Inflammatory macrophage (primary cell): ENCODE measurements around the gene RAD18.

ENCODE experiments used
- DNase-seq, 2 donors: peaks; one replicate each; pipeline ENCODE4 v3.0.0-alpha.2; 2020 to 2022

RAD18 gene

DNA sequence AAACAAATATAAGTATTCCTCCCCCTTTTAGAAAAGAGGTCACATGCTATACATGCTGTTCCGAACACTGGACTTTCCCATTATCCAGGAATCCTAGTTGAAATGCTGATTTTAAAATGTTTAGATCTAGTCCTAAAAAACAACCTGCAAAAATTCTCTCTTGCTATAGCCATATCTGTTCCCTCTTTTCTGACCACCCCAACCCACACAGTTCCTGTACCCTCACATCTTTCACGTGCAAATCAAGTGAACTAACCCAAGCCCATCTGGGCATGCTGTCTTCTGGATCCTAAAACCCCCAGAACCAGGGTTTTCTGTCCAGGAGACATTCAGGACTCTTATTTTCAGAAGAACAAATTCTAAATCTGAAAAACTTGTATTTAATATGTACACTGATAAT, 67.4 kb downstream of the RAD18 start:
- no peak for DNase-seq

DNA sequence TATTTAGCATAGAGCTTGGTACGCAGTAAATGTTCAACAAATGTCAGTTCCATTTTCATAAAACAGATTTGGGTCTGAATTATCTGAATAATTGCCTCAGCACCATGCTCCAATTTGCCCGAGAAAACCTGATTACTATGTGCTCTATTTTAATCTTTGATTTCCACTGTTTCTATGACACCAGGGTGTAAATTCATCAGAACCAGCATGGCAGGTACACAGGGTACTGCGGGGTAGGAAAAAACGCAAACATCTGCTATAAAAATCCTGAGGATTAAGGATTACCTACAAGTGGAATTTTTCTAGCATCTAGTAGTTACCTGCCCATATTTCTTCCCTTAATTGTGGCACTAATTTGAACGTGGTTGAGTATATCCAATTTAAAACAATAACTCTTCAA, 70.3 kb downstream of the RAD18 start:
- no peak for DNase-seq

GRCh38 chr3:8891774-8892173, 71.5 kb downstream of the RAD18 start:
- DNase-seq = no peak

GRCh38 chr3:8891303-8891702, 72.0 kb downstream of the RAD18 start:
- DNase-seq = no peak

GRCh38 chr3:8888301-8888915, 74.9 kb downstream of the RAD18 start:
- no peak for DNase-seq

GRCh38 chr3:8887435-8888300, 75.6 kb downstream of the RAD18 start:
- DNase-seq = no peak

DNA sequence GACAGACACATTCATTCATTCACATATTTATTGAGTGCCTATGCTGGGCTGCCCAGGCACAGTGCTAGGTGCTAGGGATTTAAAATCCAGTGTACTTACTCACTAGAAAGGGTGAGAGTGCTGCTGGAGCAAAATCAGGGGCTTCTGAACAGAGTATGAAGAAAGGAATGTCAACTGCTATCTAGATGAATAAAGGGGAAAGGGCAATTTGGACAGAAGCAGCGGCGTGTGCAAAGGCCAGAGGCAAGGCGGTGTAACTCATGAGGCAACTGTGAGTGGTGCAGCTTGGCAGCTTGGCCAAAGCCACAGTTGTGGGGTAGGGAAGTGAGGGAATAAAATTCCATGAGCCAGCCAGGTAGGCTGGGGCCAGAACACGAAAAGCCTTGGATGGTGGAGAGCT, 76.7 kb downstream of the RAD18 start:
- no peak for DNase-seq

DNA sequence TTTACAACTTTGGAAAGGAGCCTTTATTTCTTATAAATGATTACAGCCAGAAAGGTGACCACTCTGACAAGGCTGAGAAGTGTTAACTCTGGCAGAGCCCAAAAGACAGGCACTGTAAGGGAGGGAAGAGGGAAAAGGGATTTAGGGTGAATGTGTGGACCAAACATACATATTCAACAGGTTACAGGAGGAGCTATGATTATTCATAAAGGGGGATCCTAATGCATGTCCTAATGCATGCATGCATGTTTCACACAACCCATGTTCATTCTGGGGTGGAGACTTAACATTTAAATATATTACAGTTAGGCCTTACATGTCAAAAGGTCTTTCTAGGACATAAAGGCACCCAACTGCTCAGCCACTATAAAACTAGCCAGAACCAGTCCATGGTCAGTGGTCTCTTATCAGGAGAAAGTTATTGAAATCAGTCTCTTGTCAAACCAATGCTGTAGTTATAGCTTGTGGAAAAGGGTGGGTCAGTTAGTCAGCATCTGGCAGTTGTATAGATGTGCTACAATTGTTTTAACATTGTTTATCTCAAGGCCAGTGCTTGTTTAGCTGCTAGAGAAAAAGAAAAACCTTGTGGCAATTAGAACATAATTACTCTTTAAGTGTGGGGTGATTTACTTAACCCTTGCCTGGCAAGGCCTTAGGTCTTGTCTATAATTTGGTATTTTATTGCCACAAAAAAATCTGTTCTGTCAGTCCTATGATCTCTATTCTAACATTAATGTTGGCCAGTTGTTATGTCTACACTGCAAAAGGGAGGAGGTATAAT, 77.5 kb downstream of the RAD18 start:
- no peak for DNase-seq

GRCh38 chr3:8884630-8885290, 78.5 kb downstream of the RAD18 start:
- DNase-seq = no peak

- DNase-seq = no peak
These were observed 80.6 kb downstream of the RAD18 start for GRCh38 chr3:8882642-8883041.

GRCh38 chr3:8882171-8882593, 81.1 kb downstream of the RAD18 start:
- DNase-seq = no peak

DNA sequence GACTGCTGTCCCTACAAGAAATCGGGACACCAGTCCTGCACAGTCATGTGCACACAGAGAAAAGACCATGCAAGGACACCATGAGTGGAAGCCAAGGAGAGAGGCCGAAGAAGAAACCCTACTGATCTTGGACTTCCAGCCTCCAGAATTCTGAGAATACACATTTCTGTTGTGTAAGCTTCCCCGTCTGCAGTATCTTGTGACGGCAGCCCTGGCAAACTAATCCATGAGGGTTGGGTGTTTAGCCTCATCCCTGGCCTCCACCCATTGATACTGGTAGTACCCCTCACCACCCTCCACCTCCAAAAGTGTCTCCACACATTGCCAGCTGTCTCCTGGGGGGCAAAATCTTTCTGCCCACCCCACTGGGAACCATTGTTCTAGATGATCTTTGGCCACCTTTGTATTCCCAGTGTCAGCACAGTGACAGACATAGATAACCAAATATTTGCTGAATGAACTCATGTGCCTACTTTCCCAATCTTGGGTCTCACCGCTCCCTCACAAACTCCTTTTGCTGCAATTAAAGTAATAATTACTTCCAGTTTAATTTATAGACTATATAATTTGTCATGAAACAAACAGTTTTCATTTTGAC, 83.8 kb downstream of the RAD18 start:
- no peak for DNase-seq

DNA sequence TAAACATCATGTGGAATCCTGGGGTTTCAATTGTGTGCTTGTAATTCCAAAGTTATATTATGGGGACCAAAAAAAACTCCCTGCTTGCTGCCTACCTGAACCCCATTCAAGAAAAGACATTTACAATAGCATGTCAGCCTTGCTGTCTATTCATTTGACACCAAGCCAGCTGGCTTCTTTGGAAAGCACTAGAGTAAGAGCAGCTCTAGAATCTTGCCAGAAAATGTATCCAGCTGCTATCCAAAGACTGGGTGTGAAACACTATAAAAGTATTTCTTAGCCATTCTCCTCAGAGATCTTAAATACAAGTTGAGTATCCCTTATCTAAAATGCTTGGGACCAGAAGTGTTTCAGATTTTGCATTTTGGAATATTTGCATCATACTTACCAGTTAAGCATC, 87.4 kb downstream of the RAD18 start:
- no peak for DNase-seq

- DNase-seq = no peak
These were observed 89.5 kb downstream of the RAD18 start for GRCh38 chr3:8873740-8874139.

DNA sequence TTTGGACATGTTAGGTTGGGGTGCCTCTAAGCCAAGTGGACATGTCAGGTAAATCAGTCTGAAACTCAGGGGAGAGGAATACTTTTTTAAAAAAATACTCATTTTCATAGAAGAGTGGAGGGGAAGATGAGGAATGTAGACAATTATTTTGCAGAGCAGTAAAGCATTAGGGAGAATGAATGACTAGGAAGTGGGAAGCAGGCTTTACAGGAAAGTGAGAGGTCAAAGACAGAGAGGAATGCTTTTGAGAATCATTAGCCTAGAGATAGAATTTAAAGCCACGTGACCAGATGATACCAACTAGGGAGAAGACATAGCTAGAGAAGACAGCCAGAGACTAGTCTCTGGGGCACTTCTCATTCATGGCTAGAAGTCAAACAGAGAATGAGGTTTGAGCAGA, 91.0 kb downstream of the RAD18 start:
- DNase-seq = no peak

DNA sequence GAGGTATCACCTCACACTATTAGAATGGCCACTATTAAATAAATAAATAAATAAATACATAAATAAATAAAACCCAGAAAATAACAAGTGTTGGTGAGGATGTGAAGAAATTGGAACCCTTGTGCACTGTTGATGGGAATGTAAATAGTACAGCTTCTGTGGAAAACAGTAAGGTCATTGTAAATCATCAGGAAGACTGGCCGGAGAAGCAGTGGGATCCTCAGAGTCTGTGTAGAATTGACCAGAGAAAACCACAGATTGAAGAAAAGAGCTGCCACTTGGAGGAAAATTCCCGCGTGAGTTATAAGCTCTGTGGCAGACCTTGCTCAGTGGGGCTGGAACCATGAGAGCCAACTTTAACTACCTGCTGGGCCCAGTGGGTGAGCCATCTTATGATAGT, 92.0 kb downstream of the RAD18 start:
- no peak for DNase-seq

DNA sequence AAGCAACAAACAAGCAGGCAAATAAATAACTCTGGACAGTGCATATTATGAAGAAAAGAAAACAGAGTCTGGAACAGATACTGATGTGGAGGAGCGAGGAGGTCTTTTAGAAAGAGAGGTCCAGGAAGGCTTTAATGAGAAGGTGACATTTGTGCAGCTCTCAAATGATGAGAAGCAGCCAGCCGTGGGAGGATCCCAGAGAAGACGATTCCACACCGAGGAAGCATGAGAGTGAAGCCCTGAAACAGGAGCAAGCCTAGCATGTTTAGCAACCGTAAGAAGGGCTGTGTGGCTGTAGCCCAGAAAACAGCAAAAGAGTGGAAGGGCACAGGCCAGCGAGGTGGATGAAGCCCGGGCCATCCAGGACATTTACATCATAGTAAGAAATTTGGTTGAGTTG, 93.1 kb downstream of the RAD18 start:
- DNase-seq = no peak

DNA sequence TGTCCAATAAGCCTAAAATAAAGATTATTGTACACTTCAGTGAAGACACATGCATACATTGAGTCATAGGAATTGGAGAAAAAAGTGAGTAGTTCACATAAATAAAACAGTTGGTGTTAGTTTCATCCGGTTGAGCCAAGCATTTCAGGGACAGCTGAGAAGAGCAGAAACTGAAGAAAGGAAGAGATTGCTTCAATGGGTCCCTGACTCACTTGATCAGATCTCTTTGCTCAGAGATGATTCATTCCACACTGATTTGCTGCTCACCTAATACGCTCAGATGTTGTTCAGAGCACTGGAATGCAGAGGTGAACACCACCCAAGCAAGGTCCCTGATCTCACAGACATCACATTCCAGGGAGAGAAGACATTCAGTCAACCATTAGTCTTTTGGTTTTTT, 93.7 kb downstream of the RAD18 start:
- DNase-seq = no peak

DNA sequence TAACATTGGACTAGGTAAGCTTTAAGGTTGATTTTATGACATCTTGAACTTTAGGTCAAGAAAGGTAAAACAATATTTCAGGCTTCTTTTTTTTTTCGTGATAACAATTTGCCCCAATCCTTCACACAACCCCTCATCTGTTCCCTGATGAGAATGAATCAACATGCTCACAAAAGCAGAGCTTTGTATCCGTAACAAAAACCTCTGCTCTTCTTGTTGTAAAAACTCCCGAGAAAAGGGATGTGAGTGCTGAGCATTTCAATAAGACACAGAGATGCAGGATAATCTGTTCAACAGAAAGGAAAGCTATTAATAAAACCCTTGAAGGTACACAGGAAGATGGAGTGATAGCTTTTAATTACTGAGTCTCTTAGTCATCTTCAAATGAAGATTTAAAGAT, 94.3 kb downstream of the RAD18 start:
- no peak for DNase-seq

DNA sequence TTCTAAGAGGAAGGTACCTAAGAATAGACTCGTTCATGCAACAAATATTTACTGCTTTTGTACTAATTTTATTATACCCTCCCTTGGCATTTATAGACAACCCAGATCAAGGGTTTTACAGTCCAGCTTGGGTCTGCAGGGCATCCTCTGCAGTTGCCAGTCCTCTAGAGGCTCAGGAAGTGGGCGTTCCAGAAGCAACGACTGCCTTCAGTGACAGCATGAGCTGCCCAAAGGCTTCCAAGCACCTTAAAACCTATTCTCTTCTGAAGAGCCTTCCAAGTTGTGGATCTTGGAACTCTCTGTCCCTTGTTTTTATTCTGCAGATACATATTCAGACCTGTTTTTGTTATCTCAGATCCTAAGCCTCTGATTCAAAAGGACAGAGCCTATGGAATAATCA, 95.6 kb downstream of the RAD18 start:
- no peak for DNase-seq

DNA sequence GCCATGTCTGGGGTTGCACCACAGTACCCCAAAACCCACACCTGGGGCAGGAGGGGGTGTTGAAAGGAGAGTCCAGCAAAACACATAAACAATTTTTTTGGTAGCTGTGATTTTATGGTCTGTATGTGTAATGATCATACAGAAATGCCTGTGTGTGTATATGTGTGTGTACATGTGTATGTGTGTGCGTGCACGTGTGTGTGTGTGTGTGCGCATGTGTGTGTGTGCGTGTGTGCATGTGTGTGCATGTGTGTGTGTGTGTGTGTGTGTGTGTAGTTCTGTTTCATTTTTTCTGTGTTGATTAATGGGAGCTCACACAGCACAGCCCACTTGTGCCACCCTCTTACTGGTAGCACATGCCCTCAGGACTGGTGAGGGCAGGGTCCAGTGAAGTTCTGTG, 97.6 kb downstream of the RAD18 start:
- DNase-seq = no peak
